ENCODE measurements around the gene SCN1A. TPM values are rescaled to one million over a fixed set of nuclear protein-coding genes. Genes with fewer than 3 reads are reported as not detected.
"Not testable (repeated sequence)": the region's sequence is repeated elsewhere in the genome, so short reads cannot be mapped to it uniquely, and the experiment has no call there.

Gene SCN1A
- not detected in 2 replicates for total RNA-seq (2014; rRNA removed; shearing (Covaris generic))

DNA sequence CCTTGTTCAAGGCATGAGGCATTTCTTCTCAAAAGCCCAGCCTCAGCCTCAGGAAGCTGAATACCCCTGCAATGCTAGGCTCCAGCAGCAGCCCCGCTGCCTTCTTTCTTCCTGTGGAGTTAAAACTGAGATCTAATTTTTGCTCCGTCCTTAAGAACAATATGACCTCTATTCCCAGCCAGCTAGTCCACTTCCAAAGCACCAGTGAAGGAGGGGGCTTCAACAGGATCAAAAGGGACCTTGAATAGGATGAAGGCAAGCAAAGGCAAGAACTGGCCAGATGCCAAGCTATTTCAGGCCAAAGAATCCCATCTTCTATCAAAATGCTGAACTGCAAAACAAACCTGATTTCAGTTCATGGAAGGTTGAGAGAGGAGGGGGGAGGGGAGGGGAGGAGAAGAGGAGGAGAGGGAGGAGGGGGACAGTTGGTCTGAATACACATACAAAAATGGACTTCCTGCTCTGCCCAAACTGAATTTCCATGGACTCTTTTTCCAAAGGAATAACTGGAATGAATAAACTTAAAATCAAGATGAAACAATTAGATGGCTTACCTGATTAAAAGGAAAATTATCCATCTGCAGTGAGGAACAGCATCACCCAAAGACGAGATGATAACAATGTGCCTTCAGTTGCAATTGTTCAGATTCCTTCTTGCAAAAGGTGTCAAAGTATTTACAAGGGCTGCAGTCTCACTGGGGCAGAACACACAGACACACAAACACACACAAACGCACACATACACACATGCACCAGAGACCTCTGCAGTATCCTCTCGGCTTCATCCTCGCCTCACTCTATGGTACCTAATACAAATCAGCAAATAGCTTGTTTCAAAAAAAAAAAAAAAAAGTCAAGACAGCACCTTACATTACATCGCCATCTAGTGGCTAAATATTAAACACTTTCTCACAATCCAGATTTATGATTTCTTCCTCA, at the start of gene SCN1A:
TSS of gene SCN1A (minus strand) at position 804 of the 939 bp plus-strand sequence. CDS start 54,399 bp downstream, outside the sequence.
- in situ Hi-C loops (cut with HindIII; ENCODE audit: low sequenced_read_pairs), result no loop called here
- DNase-seq (ENCODE audit: low spot score), result peak; percentile 79

DNA sequence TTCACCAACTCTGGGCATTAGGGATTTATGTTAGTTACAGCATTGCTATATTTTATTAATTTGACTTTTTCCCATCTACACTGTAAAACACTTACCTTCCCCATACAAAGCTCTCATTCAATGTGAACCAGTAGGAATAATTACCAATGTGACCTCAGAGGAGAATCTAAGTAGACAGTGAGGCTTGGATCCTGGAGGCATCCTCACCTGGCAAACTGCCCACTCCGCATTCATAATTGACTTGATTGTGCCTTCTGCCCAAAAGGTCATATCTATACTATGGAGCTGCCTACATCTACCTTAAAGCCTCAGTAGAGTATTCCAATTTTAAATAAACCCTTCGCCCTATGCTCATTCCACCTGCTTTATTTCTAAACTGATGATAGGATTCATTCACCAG, 45.4 kb upstream of the SCN1A start:
- DNase-seq (ENCODE audit: low spot score), result no peak
- in situ Hi-C loops (cut with HindIII; ENCODE audit: low sequenced_read_pairs), result no loop called here

DNA sequence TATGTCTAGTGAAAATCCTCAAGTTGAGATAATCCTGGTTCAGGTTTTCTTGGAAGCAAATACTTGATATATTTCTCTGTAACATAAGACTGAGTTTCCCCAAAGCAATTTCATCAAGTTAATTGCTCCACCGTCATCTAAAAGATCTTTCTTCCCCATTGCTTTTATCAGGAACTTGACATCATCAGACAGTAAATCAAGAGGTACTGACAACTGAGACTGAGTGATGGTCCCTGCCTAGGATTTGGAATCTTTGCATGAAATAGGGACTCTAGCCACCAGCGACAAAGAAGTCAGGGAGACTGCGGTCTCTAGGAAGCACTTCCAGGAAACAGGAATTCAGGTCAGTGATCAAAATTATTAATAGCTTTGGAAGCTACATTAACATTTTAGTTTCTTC, 43.4 kb upstream of the SCN1A start:
- in situ Hi-C loops (cut with HindIII; ENCODE audit: low sequenced_read_pairs), result no loop called here
- DNase-seq (ENCODE audit: low spot score), result no peak

DNA sequence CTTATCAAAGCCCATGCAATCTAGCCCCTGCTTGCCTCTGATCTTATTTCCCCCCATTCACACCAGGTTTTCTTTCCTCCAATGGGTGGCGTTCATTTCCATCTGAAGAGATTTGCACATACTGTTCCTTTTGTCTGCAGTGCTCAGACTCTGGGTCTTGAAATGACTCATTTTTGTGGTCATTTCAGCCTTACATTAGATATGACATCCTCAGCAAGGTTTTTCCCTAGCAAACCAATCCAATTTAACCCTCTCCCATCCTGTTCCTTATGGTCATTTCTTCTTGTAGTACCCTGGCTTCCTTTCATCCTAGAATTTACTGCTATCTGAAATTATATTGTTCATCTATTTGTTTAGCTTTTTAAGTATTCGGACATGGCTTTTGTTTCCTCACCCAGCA, 42.5 kb upstream of the SCN1A start:
- no peak for DNase-seq (ENCODE audit: low spot score)
- in situ Hi-C loops (cut with HindIII; ENCODE audit: low sequenced_read_pairs), result no loop called here

DNA sequence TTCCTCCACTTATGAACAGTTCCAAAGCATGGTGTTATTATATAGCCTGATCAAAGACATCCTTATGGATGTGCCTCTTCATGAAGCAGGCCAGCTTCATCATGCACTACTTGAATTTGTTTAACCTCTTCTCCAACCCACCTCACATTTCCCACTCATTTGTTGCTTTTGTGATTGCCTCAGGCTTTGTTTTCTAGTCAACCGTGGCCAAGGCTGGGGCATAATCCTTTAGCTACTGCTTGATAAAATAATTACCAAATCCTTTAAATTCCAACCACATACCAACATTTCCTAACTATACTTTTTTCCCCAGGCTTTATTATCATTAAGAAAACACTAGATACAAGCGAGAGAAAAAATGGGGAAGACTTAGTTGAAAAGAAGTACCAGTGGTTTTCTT, 39.6 kb upstream of the SCN1A start:
- no peak for DNase-seq (ENCODE audit: low spot score)
- in situ Hi-C loops (cut with HindIII; ENCODE audit: low sequenced_read_pairs), result no loop called here

DNA sequence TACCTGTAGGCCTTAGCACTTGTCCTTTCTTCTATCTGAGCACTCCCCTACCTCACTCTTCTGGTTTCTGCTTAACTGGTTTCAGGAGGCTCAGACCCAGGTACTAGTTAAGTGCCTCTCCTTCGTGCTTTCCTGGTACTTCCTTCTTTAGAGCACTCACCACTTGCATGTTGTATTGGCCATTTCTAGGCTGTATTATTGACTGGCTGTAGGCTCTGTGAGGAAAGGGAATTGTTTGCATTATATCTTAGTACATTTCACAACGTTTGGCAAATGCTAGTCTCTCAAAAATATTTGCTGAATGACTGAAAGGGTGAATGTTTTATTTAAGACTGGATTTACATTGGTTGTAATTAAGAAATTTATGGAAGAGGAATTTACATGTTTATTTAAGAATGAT, 36.0 kb upstream of the SCN1A start:
- in situ Hi-C loops (cut with HindIII; ENCODE audit: low sequenced_read_pairs), result no loop called here
- DNase-seq (ENCODE audit: low spot score), result no peak

DNA sequence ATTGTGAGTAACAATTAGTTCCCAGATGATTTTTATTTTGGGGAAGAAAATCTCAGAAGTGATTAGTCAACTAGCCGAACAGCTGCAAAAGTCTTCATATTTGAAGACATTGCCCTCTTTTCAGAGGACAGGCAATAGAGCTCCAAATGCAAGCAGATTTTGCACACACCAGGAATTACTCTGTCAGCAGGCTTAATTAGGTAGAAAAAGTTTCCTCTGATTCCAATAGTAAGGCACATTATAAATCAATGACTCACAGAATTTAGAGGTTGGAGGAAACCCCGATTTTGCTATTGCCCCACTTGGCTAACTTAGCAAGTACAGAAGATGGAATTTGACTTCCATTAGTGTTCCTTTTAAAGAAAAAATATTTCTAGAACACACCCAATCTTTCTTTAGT, 30.7 kb upstream of the SCN1A start:
- in situ Hi-C loops (cut with HindIII; ENCODE audit: low sequenced_read_pairs), result no loop called here
- no peak for DNase-seq (ENCODE audit: low spot score)

DNA sequence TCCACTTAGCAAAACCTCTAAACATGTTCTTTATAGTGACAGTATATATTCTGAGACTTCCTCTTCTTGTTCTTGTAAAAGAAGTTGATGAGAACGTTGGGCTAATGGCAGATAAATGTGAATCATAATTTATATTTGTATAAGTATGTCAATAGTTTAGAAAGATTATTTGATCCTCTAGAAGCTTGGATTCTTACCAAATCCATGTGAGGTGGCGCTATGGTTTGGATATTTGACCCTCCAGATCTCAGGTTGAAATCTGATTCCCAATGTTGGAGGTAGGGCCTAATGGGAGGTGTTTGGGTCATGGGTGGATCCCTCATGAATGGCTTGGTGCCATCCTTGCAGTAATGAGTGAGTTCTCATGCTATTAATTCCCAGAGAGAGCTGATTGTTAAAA, 29.8 kb upstream of the SCN1A start:
- no peak for DNase-seq (ENCODE audit: low spot score)
- in situ Hi-C loops (cut with HindIII; ENCODE audit: low sequenced_read_pairs), result no loop called here

DNA sequence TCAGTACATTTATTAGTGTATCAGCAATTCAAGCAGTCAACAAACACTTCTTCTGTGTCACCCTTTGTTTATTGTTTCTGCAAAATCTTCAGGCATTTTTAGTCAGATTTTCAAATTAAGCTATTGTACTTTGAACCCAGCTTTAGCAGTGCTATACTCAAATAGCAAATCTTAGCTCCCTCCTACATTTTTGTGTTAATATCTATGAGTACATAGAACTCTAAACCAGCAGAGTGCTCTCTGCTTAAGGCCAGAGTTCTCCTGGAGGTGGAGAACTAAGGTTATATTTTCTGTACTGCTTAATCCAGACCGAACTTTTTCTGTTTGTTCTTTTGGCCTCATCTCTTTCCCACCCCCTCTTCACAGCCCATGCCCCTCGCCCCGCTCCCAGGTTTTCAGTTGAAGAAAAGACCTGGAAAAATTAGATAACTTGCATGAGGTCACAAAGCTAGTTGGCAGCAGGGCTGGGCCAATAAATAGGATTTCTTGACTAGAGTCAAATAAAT, 29.2 kb upstream of the SCN1A start:
- in situ Hi-C loops (cut with HindIII; ENCODE audit: low sequenced_read_pairs), result no loop called here

DNA sequence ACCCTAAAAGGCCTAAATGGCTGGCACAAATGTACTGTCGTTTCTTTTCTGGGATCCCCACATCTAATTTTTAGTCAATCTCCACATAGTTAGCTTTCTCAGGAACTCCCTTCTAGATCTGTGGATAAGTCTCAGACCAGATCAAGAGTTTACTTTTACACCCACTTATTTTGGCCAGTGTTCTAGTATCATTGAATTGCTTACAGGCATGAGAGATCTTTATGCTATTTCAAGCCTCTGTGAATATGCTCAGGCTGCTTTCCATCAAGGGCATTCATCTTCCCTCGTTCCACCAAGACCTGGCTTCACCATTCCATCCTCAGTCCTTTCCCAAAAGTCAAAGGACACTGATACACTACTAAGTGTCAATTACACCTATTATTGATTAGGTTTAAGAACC, 27.8 kb upstream of the SCN1A start:
- in situ Hi-C loops (cut with HindIII; ENCODE audit: low sequenced_read_pairs), result no loop called here

More for the DNA sequence above, 29.2 kb upstream of the SCN1A start:
- no peak for DNase-seq (ENCODE audit: low spot score)

DNA sequence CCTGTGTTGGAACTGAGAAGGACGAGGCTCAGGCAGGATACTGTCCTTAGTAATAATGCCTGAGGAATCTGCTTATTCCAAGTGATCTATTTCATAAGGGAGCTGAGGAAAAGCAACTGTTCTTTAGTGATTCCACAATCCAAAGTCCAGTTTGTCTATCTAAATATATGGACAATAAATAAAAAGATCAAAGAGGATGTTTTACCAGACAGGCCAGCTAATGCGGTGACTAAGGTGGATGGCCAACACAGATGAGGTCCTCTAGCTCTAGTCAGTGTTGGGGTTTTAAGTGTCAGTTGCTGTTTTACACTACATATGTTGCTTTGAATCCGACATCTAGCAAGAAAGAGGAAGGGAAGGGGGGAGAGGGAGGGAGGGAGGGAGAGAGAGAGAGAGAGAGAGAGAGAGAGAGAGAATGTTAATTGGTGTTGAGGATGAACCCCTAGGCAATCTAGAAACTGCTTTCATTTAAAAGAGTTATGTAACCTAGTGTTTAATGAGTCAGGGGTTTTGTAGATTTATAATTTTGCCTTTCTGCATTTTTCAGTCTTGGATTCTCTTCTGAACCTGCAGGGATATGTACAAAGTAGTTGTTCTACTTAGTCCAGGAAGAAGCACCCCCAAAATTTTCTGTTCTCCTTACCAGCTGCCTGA, 27.0 kb upstream of the SCN1A start:
- DNase-seq (ENCODE audit: low spot score), result no peak
- in situ Hi-C loops (cut with HindIII; ENCODE audit: low sequenced_read_pairs), result no loop called here

More for the DNA sequence above, 27.8 kb upstream of the SCN1A start:
- DNase-seq (ENCODE audit: low spot score), result no peak

DNA sequence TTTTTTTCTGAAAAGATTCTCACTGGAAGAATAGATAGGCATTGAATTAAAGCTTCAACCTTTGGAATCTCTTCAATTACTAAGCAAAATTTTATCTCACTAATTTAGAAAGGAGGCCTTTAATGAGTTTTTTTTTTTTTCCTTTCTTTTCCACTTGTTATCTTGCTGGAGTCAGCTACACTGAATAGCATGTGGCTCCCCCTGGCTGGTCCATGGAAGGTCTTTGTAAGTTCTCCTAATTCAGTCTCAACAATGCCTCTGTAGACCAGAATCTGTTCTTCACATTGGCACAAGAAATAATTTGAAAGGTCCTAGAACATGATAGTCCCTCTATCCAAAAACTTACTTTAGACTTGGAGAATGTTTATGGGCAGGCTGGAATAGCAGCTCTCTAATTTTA, 24.2 kb upstream of the SCN1A start:
- no peak for DNase-seq (ENCODE audit: low spot score)
- in situ Hi-C loops (cut with HindIII; ENCODE audit: low sequenced_read_pairs), result no loop called here

DNA sequence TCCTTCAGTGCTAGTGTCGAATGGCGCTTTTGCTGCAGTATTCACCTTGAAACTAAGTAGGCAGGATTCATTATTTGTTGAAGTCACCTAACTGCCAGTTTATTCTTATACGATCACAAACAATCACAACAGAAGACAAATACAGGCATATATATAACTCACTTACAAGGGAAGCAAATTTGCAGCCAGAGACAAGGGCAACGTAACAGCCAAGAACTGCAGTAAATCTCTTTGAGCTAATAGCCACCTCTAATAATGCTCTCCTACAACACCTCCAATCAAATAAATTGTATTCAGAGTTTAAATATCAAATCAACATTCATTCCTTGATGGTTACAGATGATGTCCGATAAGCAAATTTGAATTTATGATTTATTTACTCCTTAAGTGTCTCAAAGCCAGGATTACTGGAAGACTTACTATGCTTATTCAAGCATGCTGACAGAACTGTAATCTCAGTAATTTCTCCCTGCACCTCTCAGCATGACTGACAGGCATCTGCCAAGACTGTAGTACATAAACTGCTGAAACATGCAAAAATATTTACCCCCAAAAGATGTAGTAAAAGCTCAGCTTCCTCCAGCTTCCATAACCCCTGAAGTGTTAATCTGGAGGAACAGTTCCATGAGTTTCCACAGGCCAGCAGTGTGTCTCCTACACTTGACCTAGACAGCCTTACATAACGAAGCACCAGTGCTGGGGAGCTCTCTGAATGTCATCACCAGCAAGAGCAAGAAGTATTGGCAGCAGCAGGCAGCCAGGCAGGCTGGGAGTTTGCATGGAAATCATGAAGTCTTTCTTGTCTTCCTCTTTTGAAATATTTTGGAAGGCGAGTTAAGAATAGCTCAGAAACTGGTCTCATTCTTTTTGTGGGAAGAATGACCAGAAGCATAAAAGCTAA, 20.9 kb upstream of the SCN1A start:
- in situ Hi-C loops (cut with HindIII; ENCODE audit: low sequenced_read_pairs), result no loop called here

DNA sequence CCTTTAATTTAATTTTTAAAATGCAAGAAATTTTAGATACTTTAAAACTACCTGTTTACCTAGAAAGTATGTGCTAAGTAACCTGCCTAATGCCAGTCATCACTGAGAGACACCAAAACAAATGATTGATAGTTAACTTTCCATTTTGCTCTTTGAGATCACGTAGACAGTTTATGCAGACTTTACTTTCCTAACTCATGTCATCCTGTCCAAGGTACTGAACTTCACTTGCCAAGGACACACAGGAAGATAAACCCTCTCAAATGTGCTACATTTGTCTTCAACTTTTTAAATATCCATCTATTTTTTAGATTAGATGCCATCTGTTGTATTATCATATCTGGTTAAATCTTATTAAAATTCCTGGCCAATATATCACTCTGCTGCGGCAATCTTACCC, 20.1 kb upstream of the SCN1A start:
- in situ Hi-C loops (cut with HindIII; ENCODE audit: low sequenced_read_pairs), result no loop called here
- DNase-seq (ENCODE audit: low spot score), result no peak

More for the DNA sequence above, 20.9 kb upstream of the SCN1A start:
- peak; percentile 61 for DNase-seq (ENCODE audit: low spot score)

DNA sequence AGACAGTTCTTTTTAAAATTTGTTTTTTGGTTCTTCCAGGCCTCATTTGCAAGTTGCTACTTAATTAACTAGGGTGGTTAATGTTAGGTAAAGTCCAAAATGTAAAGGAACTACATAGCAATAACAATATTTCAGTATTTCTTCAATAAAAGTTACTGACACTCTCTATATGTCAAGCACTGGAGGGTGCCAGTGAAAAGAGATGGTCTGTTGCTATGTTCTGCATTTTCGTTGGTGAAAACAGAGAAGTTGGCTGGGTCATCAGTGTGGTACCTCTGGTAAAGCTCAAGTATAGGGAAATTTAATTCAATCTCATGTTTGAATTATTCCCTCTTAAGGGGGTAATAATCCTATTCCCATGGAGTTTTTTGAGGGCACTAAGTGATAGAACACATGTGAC, 16.3 kb upstream of the SCN1A start:
- no peak for DNase-seq (ENCODE audit: low spot score)
- in situ Hi-C loops (cut with HindIII; ENCODE audit: low sequenced_read_pairs), result no loop called here

DNA sequence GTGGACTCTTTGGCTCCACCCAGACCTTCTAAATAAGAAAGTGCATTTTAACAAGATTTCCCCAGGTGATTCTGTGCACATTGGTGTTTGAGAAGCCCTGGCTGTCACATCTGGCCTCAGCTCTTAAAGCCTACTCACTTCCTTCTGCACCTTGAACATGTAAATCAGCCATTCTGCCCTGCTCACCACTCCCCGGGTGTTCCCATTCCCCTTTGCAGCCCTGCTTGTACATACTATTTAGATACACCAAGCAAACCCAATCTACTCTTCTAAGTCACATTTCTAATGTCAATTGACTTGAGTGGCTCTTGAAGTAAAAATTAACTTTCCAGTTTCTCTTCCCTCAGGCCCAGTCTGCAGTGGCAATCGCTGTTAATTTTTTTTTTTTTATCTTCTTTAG, 13.1 kb upstream of the SCN1A start:
- no peak for DNase-seq (ENCODE audit: low spot score)
- in situ Hi-C loops (cut with HindIII; ENCODE audit: low sequenced_read_pairs), result no loop called here

DNA sequence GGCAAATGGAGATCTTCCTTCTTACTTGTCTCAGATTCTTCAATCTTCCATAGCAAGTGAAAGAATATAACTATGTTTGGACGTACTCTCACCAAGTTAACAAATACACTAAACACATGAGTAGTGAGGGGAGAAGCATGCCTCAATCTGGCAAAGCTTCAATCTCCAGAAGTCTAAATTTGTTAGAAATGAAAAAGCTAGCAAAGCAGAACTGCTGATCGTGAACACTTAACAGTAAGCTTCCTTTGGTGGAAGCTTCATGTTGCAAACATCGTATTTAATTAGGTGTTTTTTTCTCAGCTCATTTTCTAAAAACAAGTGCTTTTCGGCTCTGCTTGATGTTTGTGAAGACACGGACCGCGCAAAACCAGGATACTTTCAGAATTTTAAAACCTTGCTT, 12.7 kb upstream of the SCN1A start:
- DNase-seq (ENCODE audit: low spot score), result no peak
- in situ Hi-C loops (cut with HindIII; ENCODE audit: low sequenced_read_pairs), result no loop called here

DNA sequence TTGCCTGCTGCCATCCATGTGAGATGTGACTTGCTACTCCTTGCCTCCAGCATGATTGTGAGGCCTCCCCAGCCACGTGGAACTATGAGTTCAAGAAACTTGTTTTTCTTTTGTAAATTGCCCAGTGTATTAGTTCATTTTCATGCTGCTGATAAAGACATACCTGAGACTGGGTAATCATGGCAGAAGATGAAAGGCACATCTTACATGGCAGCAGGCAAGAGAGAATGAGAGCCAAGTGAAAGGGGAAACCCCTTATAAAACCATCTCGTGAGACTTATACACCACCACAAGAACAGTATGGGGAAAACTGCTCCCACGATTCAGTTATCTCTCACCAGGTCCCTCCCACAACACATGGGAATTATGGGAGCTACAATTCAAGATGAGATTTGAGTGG, 11.7 kb upstream of the SCN1A start:
- DNase-seq (ENCODE audit: low spot score); in situ Hi-C loops (cut with HindIII; ENCODE audit: low sequenced_read_pairs): not testable (repeated sequence)

DNA sequence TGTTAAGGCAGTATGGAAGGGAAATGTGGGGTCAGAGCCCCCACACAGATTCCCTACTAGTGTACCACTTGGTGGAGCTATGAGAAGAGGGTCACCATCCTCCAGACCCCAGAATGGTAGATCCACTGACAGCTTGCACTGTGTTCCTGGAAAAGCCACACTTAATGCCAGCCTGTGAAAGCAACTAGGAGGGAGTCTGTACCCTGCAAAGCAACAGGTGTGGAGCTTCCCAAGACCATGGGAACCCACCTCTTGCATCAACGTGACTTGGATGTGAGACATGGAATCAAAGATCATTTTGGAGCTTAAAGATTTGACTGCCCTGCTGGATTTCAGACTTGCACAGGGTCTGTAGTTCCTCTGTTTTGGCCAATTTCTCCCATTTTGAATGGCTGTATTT, 10.8 kb upstream of the SCN1A start:
- no peak for DNase-seq (ENCODE audit: low spot score)
- in situ Hi-C loops (cut with HindIII; ENCODE audit: low sequenced_read_pairs), result no loop called here
